Hepatocyte (in vitro differentiated cells): ENCODE data around the gene GOLGA1. TPM values are rescaled to one million over a fixed set of nuclear protein-coding genes. Genes with fewer than 3 reads are reported as not detected.

ENCODE experiments used
- DNase-seq: peaks from one replicate; pipeline ENCODE4 v3.0.0-alpha.2; 2016; ENCODE audit warnings: low spot score
- H2AFZ ChIP-seq: fragments of 200-600 bp; sonication (generic); 2 replicates; pipeline ENCODE4 v1.6.0; 2016; ENCODE audit warnings: antibody characterized with exemption, mild to moderate bottlenecking
- H3K27ac ChIP-seq: fragments of 200-600 bp; sonication (generic); 2 replicates; pipeline ENCODE4 v1.5.1; 2016; ENCODE audit warnings: mild to moderate bottlenecking
- H3K27me3 ChIP-seq: fragments of 200-600 bp; sonication (generic); 2 replicates; pipeline ENCODE4 v1.6.1; 2016
- H3K36me3 ChIP-seq: fragments of 200-600 bp; sonication (generic); replicated peaks from 2 replicates; pipeline ENCODE4 v1.5.1; 2016; ENCODE audit warnings: low read depth; ENCODE audit not compliant: insufficient read depth
- H3K4me1 ChIP-seq: fragments of 200-600 bp; sonication (generic); 2 replicates; pipeline ENCODE4 v1.5.1; 2016; ENCODE audit warnings: mild to moderate bottlenecking, moderate library complexity; ENCODE audit not compliant: insufficient read depth
- H3K4me2 ChIP-seq: fragments of 200-600 bp; sonication (generic); 2 replicates; pipeline ENCODE4 v1.6.0; 2016
- H3K4me3 ChIP-seq: fragments of 200-600 bp; sonication (generic); 2 replicates; pipeline ENCODE4 v1.5.1; 2016; ENCODE audit warnings: mild to moderate bottlenecking
- H3K79me2 ChIP-seq: fragments of 200-600 bp; sonication (generic); 2 replicates; pipeline ENCODE4 v1.6.0; 2017; ENCODE audit warnings: mild to moderate bottlenecking
- H3K9me2 ChIP-seq: fragments of 200-600 bp; sonication (generic); replicated peaks from 2 replicates; pipeline ENCODE4 v1.6.0; 2017; ENCODE audit warnings: mild to moderate bottlenecking; ENCODE audit not compliant: insufficient read depth
- H3K9me3 ChIP-seq: fragments of 200-600 bp; sonication (generic); 2 replicates; pipeline ENCODE4 v1.5.1; 2016; ENCODE audit warnings: low read depth, mild to moderate bottlenecking
- H4K20me1 ChIP-seq: fragments of 200-600 bp; sonication (generic); 2 replicates; pipeline ENCODE4 v1.6.0; 2016; ENCODE audit warnings: mild to moderate bottlenecking; ENCODE audit not compliant: insufficient read depth, poor library complexity, severe bottlenecking
- CTCF ChIP-seq: fragments of 200-600 bp; sonication (generic); IDR thresholded peaks from 2 replicates; pipeline ENCODE4 v1.5.1; 2016; ENCODE audit warnings: antibody characterized with exemption, mild to moderate bottlenecking; ENCODE audit not compliant: poor library complexity
- EZH2 ChIP-seq: fragments of 200-600 bp; sonication (generic); IDR thresholded peaks from 2 replicates; pipeline ENCODE4 v1.6.1; 2016; ENCODE audit warnings: antibody characterized with exemption, mild to moderate bottlenecking, borderline replicate concordance
- EZH2phosphoT487 ChIP-seq: fragments of 200-600 bp; sonication (generic); IDR thresholded peaks from one replicate; pipeline ENCODE4 v1.6.1; 2018; ENCODE audit warnings: antibody characterized with exemption, mild to moderate bottlenecking, low read depth, moderate library complexity; ENCODE audit not compliant: unreplicated experiment, severe bottlenecking
- WGBS: methylation state at CpG from one replicate; pipeline ENCODE4 v1.1.6; 2016; ENCODE audit warnings: low lambda C conversion rate; ENCODE audit errors: missing lambda C conversion rate; 5-methylcytosine and 5-hydroxymethylcytosine counted together
- polyA plus RNA-seq: library from polyadenylated mRNA; unstranded; fragments of >200 nt; fragmentation: Nextera tagmentation; extraction: Ambion mirVana; gene quantifications from 2 replicates; pipeline ENCODE4 v1.2.1, GENCODE V29; 2016
- total RNA-seq: library from RNA; depleted of rRNA; stranded (reverse); fragments of >200 nt; gene quantifications from 2 replicates; pipeline ENCODE4 v1.2.3, GENCODE V29; 2014

The GOLGA1 gene
- total and polyA plus RNA-seq, 2 experiments from 2014 or later = 10.1 to 12.9 TPM

DNA sequence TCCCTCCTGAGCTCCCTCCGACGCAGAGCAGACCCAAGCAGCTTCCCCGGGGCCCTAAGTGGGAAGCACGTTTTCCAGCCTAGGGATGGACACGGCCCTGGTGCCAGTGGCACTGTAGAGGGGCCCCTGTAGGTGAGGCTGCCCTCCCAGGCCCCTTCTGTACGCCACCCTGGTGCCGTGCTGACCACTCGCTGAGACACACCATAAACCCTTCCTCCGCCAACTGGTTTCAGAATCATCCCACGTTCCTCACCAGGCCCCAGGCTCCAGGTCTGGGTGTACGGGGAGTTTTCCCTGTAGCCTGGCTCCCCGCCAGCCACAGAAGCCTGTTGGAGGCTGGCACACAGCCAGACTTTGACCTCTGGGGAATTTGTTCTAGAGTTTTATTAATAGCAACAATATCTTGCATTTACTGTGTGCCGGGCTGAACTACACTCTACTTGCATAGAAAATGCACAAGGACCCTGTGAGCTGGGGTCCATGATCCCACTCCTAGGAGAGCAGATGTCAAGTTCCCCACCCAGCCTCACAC, 105.8 kb downstream of the GOLGA1 start:
- no peaks in the 10 kb centered on the region for H3K9me3 ChIP-seq
- peak overlapping the region; percentile 35 for H3K27ac ChIP-seq
- H3K9me2 ChIP-seq = no peaks in the 10 kb centered on the region
- TF ChIP-seq EZH2 = no peak
- no peak for TF ChIP-seq CTCF
- TF ChIP-seq EZH2phosphoT487 = no peak
- H3K4me2 ChIP-seq = peak overlapping the region; percentile 47
- no peaks in the 10 kb centered on the region for H3K79me2 ChIP-seq
- no peak overlapping the region for H2AFZ ChIP-seq
- H3K4me3 ChIP-seq = no peak overlapping the region
- H3K27me3 ChIP-seq = no peaks in the 10 kb centered on the region
- H4K20me1 ChIP-seq = no peaks in the 10 kb centered on the region
- H3K4me1 ChIP-seq = peaks cover 17% of the 10 kb centered on the region
- WGBS = 63% methylated on average over 13 of the region's 13 CpGs
- no peaks in the 10 kb centered on the region for H3K36me3 ChIP-seq
- DNase-seq = peak; percentile 92

- Histone ChIP-seq H2AFZ (no peak overlapping the region), H4K20me1 (no peaks in the 10 kb centered on the region), H3K9me3 (no peaks in the 10 kb centered on the region), H3K9me2 (no peaks in the 10 kb centered on the region), H3K27me3 (no peaks in the 10 kb centered on the region), H3K79me2 (no peaks in the 10 kb centered on the region), H3K4me3 (no peak overlapping the region), H3K4me1 (peaks cover 17% of the 10 kb centered on the region), H3K27ac (peak overlapping the region; percentile 35), H3K36me3 (no peaks in the 10 kb centered on the region), H3K4me2 (no peak overlapping the region)
- DNase-seq = peak; percentile 39
- WGBS = 65% methylated on average over 7 of the region's 7 CpGs
- no peak for TF ChIP-seq EZH2phosphoT487
- no peak for TF ChIP-seq CTCF
Observed at GRCh38 chr9:124834591-124834990, 106.3 kb downstream of the GOLGA1 start.

DNA sequence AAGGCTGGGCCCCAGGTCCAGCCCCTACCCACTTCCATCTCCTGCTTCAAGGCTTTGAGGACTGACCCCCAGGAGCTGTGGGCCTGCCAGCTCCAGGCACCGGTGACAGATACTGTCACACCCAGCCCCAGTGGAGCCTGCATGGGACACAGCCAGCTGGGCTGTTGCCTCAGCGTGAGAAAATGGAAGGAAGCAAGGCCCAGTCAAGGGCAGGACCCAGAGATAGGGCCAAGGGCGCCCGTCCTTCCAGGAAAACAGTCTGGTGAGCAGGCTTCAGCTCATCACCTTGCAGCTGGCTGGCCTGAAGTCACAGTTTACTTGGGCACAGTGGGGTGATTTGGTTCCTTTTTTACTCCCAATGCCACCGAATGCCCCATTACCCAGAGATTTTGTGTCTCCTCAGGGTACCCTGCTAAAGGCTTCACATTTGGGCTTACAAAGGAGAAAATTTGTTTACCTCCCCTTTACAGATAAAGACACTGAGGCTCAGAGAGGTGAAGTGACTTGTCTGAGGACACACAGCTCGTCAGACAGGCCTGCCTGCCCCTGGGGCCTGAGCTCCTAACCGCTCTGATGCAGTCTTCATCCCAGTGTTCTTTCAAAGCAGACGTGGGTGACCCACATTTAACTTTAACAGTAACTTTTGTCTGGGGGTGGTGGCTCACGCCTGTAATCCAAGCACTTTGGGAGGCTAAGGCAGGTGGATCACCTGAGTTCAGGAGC, 109.1 kb downstream of the GOLGA1 start:
- no peak overlapping the region for H3K4me2 ChIP-seq
- H3K4me1 ChIP-seq = peaks cover 17% of the 10 kb centered on the region
- no peaks in the 10 kb centered on the region for H4K20me1 ChIP-seq
- H3K36me3 ChIP-seq = no peaks in the 10 kb centered on the region
- no peak overlapping the region for H3K4me3 ChIP-seq
- H3K79me2 ChIP-seq = no peaks in the 10 kb centered on the region
- H3K9me2 ChIP-seq = no peaks in the 10 kb centered on the region
- no peak overlapping the region for H3K27ac ChIP-seq
- no peak for DNase-seq
- TF ChIP-seq EZH2 (no peak), EZH2phosphoT487 (no peak), CTCF (no peak)
- 91% methylated on average over 9 of the region's 9 CpGs for WGBS
- H3K9me3 ChIP-seq = no peaks in the 10 kb centered on the region
- peaks cover 6% of the 10 kb centered on the region for H3K27me3 ChIP-seq
- no peak overlapping the region for H2AFZ ChIP-seq
